ENCODE results near the gene CSH1.
"Not testable (repeated sequence)": the region's sequence is repeated elsewhere in the genome, so short reads cannot be mapped to it uniquely, and the experiment has no call there.

CSH1 gene

DNA sequence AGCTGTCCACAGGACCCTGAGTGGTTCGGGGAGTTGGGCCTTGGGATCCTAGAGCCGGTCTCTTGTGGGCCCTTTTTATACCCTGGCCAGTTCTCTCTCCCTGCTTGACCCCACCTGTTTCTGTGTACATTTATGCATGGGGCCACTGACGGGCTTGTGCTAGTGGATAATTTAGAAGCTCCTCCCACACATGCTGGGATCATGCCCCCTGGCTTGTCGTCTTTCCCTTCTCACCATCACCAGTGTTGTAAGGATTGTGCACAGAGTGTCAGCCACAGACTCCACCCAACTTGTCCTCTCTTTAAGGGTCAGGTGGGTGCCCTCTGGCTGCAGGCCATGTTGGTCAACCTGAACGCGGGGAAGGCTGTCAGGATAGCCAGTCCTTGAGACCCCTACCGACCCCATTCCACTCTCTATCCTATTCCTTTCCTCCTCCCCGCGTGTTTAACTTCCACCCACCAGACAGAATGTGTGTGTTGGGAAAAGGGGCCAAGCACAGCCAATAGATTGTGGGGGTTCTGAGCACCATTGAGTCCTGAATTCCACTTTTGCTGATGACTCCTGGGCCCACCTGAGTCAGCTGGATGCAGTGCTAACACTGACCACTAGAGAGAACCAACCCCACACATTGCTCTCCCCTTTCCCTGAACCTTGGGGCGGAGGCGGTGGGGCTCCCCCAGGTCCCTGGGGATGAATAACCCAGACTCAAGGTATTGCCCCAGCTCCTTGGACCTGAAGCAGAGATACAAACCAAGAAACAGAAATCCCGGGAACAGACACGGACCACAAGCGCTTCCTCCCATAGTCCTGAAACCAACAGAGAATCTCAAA, at the start of gene CSH1:
TSS of gene CSH1 (minus strand) at position 51 of the 831 bp plus-strand sequence. CDS start 63 bp downstream, outside the sequence.
- H3K4me1 ChIP-seq (ENCODE audit: control insufficient read depth in 1 of 2, insufficient read depth in 2 of 2, low read length in 2 of 2); H3K27me3 ChIP-seq (ENCODE audit: control insufficient read depth in 1 of 2, insufficient read depth in 2 of 2, low read length in 2 of 2); H3K36me3 ChIP-seq (ENCODE audit: control insufficient read depth in 1 of 2, insufficient read depth in 2 of 2, low read length in 2 of 2); H3K4me3 ChIP-seq (ENCODE audit: low read depth in 1 of 2, low read length in 2 of 2); H3K27ac ChIP-seq (ENCODE audit: low read depth, low read length); H3K9me3 ChIP-seq (ENCODE audit: control insufficient read depth in 1 of 2, low read length in 2 of 2); H3K9ac ChIP-seq (ENCODE audit: low read depth in 1 of 2, low read length in 2 of 2): not testable (repeated sequence)

DNA sequence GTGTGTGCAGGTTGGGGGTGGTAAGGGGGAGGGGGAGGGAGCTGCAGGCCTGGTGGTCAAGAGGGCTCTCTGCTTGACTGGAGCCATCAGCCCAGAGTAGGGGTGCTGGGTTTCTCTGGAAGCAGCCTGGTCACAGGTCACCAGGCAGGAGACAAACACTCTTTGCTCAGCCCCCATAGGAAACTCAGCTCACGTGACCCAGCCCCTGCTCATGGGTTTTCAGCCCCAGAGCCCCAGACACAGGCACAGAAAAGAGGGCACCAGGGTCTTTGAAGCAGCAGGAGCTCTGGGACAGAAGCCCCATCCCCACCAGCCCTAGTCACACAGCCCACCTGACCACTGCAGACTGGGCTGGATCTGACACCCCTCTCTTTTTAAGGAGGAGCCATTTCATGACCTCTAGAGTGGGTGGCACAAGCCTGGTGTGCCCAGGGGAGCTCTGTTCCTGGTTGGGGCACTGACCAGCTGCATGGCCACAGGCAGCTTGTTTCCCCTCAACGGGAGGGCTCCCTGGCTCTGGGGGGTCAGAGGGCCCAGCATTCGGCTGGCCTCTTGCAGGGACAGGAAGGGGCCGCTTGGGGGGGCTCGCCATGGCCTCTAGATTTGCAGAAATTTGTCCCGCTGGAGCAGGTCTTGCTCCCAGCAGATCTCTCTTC, 49.5 kb upstream of the CSH1 start:
- no peaks in the 10 kb centered on the region for H3K9me3 ChIP-seq (ENCODE audit: control insufficient read depth in 1 of 2, low read length in 2 of 2)
- H3K4me1 ChIP-seq (ENCODE audit: control insufficient read depth in 1 of 2, insufficient read depth in 2 of 2, low read length in 2 of 2): peaks cover 0 to 3% of the 10 kb centered on the region in 2 donors
- H3K27me3 ChIP-seq (ENCODE audit: control insufficient read depth in 1 of 2, insufficient read depth in 2 of 2, low read length in 2 of 2): no peaks in the 10 kb centered on the region
- no peak overlapping the region for H3K9ac ChIP-seq (ENCODE audit: low read depth in 1 of 2, low read length in 2 of 2)
- no peak overlapping the region for H3K27ac ChIP-seq (ENCODE audit: low read depth, low read length)
- H3K4me3 ChIP-seq (ENCODE audit: low read depth in 1 of 2, low read length in 2 of 2): no peak overlapping the region
- H3K36me3 ChIP-seq (ENCODE audit: control insufficient read depth in 1 of 2, insufficient read depth in 2 of 2, low read length in 2 of 2): no peaks in the 10 kb centered on the region

DNA sequence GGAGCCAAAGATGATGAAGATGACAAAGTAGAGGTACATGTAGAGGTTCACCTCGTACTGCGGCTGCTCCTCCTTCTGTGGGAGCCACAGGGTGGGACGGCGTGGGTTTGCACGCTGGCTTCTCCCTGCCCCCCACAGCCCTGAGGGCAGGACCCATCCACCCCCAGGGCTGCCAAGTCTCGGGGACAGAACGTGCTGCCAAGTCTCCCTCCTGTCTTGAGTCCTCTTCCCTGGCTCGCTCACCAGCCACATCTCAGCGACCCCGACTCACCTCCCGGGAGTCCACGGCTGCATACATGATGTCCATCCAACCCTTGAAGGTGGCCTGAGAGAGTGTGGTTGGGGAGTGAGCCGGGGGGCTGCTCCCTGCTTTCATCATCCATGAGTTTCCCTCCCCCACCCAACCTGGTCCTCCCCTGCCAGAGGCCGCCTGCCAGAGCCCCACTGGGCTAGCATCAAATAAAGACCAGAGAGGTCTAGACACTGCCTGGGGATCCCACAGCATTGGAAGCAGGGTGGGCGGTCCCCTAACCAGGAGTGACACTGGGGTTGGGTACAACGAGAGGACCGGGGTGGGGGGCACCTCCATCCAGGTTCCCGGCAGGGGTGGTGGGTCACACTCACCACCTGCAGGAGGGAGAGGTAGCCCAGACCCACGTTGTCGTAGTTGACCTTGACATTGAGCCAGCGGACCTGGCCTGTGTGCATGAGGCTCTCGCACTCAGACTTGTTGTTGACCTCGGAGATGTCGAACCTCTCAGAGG, 48.5 kb upstream of the CSH1 start:
- no peaks in the 10 kb centered on the region for H3K9me3 ChIP-seq (ENCODE audit: control insufficient read depth in 1 of 2, low read length in 2 of 2)
- no peaks in the 10 kb centered on the region for H3K36me3 ChIP-seq (ENCODE audit: control insufficient read depth in 1 of 2, insufficient read depth in 2 of 2, low read length in 2 of 2)
- no peak overlapping the region for H3K27ac ChIP-seq (ENCODE audit: low read depth, low read length)
- no peaks in the 10 kb centered on the region for H3K27me3 ChIP-seq (ENCODE audit: control insufficient read depth in 1 of 2, insufficient read depth in 2 of 2, low read length in 2 of 2)
- no peak overlapping the region for H3K9ac ChIP-seq (ENCODE audit: low read depth in 1 of 2, low read length in 2 of 2)
- peaks cover 0 to 3% of the 10 kb centered on the region in 2 donors for H3K4me1 ChIP-seq (ENCODE audit: control insufficient read depth in 1 of 2, insufficient read depth in 2 of 2, low read length in 2 of 2)
- no peak overlapping the region for H3K4me3 ChIP-seq (ENCODE audit: low read depth in 1 of 2, low read length in 2 of 2)

DNA sequence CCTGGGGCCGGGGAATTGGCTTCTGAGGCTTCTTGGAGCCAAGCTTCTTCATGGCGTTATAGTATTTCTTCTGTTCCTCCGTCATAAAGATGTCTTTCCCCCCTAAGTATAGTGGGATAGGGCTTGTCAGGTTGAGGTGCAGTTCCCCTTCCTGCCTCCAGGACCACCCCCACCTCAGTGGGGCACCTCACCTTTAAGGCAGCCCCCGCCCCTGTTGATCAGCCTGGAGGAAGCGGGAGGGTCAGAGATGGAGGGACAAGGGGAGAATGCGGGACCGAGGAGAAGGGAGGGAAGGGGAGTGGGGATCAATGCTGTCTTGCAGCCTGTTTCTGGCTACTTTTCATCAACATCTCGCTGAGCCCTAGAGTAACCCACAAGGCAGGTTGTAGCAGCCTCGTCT, 47.4 kb upstream of the CSH1 start:
- Histone ChIP-seq H3K36me3 (ENCODE audit: control insufficient read depth in 1 of 2, insufficient read depth in 2 of 2, low read length in 2 of 2) (no peaks in the 10 kb centered on the region), H3K4me1 (ENCODE audit: control insufficient read depth in 1 of 2, insufficient read depth in 2 of 2, low read length in 2 of 2) (peaks cover 0 to 3% of the 10 kb centered on the region in 2 donors), H3K9ac (ENCODE audit: low read depth in 1 of 2, low read length in 2 of 2) (no peak overlapping the region), H3K27me3 (ENCODE audit: control insufficient read depth in 1 of 2, insufficient read depth in 2 of 2, low read length in 2 of 2) (no peaks in the 10 kb centered on the region), H3K27ac (ENCODE audit: low read depth, low read length) (no peak overlapping the region), H3K4me3 (ENCODE audit: low read depth in 1 of 2, low read length in 2 of 2) (no peak overlapping the region), H3K9me3 (ENCODE audit: control insufficient read depth in 1 of 2, low read length in 2 of 2) (no peaks in the 10 kb centered on the region)

DNA sequence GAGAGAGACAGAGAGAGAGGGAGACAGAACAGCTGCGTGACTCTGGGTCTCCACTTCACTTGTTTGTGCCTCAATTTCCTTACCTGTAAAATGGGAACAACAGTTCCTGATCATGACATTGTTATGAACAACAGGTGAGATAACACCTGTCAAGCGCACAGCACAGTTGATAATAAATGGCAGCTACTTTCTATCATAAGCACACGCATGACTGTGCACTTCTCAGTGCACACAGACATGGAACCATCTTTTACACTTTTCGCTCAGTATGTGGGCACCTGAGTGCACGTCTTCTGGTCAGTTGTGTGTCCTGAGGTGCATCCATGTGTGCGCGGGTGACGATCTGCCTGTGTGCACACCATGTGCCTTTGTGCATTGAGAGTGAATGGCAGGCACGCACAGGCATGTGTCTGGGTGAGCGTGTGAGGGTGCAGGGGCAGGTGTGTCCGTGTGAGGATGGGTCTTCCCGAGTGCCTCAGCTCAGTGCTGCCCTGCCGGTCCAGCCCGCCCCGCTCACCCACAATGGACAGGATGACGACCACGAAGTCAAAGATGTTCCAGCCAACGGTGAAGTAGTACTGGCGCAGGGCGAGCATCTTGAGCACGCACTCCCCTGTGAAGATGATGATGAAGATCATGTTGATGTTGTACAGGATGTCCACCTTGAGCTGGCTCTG, 46.1 kb upstream of the CSH1 start:
- no peak overlapping the region for H3K27ac ChIP-seq (ENCODE audit: low read depth, low read length)
- no peak overlapping the region for H3K9ac ChIP-seq (ENCODE audit: low read depth in 1 of 2, low read length in 2 of 2)
- no peaks in the 10 kb centered on the region for H3K27me3 ChIP-seq (ENCODE audit: control insufficient read depth in 1 of 2, insufficient read depth in 2 of 2, low read length in 2 of 2)
- H3K4me1 ChIP-seq (ENCODE audit: control insufficient read depth in 1 of 2, insufficient read depth in 2 of 2, low read length in 2 of 2): peaks cover 0 to 3% of the 10 kb centered on the region in 2 donors
- H3K4me3 ChIP-seq (ENCODE audit: low read depth in 1 of 2, low read length in 2 of 2): no peak overlapping the region
- H3K9me3 ChIP-seq (ENCODE audit: control insufficient read depth in 1 of 2, low read length in 2 of 2): no peaks in the 10 kb centered on the region
- no peaks in the 10 kb centered on the region for H3K36me3 ChIP-seq (ENCODE audit: control insufficient read depth in 1 of 2, insufficient read depth in 2 of 2, low read length in 2 of 2)

DNA sequence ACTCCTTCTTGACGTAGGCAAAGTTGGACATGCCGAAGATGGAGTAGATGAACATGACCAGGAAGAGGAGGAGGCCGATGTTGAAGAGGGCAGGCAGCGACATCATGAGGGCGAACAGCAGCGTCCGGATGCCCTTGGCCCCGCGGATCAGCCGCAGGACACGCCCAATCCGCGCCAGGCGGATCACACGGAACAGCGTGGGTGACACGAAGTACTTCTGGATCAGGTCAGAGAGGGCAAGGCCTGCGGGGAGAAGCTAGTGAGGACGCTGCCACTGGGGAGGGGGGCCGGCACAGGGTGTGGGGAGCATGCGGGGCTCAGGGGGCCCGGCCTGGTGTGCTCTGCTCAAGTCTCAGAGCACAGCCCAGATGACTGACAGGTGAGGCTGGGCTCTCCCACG, 45.4 kb upstream of the CSH1 start:
- no peak overlapping the region for H3K27ac ChIP-seq (ENCODE audit: low read depth, low read length)

DNA sequence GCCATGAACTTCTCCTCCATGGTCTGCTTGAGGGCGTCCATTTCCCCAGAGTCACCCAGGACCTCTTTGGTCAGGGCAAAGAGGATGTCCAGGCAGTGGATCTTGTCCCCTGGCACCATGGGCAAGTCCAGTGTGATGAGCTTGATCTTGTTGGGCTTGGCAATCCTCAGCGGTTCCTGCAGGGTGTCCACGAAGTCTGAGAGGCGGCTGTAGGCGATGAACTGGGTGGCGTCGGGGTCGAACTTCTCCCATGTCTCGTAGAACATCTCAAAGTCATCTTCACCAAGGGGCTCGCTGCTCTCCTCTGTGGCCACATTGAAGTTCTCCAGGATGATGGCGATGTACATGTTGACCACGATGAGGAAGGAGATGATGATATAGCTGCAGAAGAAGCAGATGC, 44.8 kb upstream of the CSH1 start:
- no peaks in the 10 kb centered on the region for H3K4me1 ChIP-seq (ENCODE audit: control insufficient read depth in 1 of 2, insufficient read depth in 2 of 2, low read length in 2 of 2)
- H3K9me3 ChIP-seq (ENCODE audit: control insufficient read depth in 1 of 2, low read length in 2 of 2): no peaks in the 10 kb centered on the region
- no peaks in the 10 kb centered on the region for H3K27me3 ChIP-seq (ENCODE audit: control insufficient read depth in 1 of 2, insufficient read depth in 2 of 2, low read length in 2 of 2)
- no peaks in the 10 kb centered on the region for H3K36me3 ChIP-seq (ENCODE audit: control insufficient read depth in 1 of 2, insufficient read depth in 2 of 2, low read length in 2 of 2)
- H3K9ac ChIP-seq (ENCODE audit: low read depth in 1 of 2, low read length in 2 of 2): no peak overlapping the region
- H3K4me3 ChIP-seq (ENCODE audit: low read depth in 1 of 2, low read length in 2 of 2): no peak overlapping the region
- H3K27ac ChIP-seq (ENCODE audit: low read depth, low read length): no peak overlapping the region

More for the DNA sequence above, 45.4 kb upstream of the CSH1 start:
- Histone ChIP-seq H3K9me3 (ENCODE audit: control insufficient read depth in 1 of 2, low read length in 2 of 2) (no peaks in the 10 kb centered on the region), H3K36me3 (ENCODE audit: control insufficient read depth in 1 of 2, insufficient read depth in 2 of 2, low read length in 2 of 2) (no peaks in the 10 kb centered on the region), H3K27me3 (ENCODE audit: control insufficient read depth in 1 of 2, insufficient read depth in 2 of 2, low read length in 2 of 2) (no peaks in the 10 kb centered on the region), H3K9ac (ENCODE audit: low read depth in 1 of 2, low read length in 2 of 2) (no peak overlapping the region), H3K4me1 (ENCODE audit: control insufficient read depth in 1 of 2, insufficient read depth in 2 of 2, low read length in 2 of 2) (peaks cover 0 to 3% of the 10 kb centered on the region in 2 donors), H3K4me3 (ENCODE audit: low read depth in 1 of 2, low read length in 2 of 2) (no peak overlapping the region)

DNA sequence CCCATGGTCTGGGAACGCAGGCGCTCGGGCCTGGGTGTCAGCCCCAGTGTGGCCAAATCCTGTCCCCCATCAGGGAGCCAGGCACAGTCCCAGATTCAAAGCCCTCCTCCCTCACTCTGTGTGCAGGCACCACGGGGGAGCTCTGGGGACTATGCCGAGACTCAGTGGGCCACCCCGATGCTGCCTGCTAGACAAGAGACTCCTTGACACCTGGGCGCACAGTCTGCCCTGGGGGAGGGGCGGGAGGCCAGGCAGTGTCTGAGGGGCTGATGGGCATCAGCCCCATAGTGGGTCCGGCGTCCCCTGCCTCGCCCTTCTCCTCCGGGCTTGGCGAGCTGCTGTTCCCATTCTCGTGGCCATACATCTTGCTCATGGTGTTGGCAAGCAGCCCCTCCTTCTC, 44.2 kb upstream of the CSH1 start:
- Histone ChIP-seq H3K9ac (ENCODE audit: low read depth in 1 of 2, low read length in 2 of 2) (no peak overlapping the region), H3K27me3 (ENCODE audit: control insufficient read depth in 1 of 2, insufficient read depth in 2 of 2, low read length in 2 of 2) (no peaks in the 10 kb centered on the region), H3K9me3 (ENCODE audit: control insufficient read depth in 1 of 2, low read length in 2 of 2) (no peaks in the 10 kb centered on the region), H3K27ac (ENCODE audit: low read depth, low read length) (no peak overlapping the region), H3K36me3 (ENCODE audit: control insufficient read depth in 1 of 2, insufficient read depth in 2 of 2, low read length in 2 of 2) (no peaks in the 10 kb centered on the region), H3K4me1 (ENCODE audit: control insufficient read depth in 1 of 2, insufficient read depth in 2 of 2, low read length in 2 of 2) (no peaks in the 10 kb centered on the region), H3K4me3 (ENCODE audit: low read depth in 1 of 2, low read length in 2 of 2) (no peak overlapping the region)

DNA sequence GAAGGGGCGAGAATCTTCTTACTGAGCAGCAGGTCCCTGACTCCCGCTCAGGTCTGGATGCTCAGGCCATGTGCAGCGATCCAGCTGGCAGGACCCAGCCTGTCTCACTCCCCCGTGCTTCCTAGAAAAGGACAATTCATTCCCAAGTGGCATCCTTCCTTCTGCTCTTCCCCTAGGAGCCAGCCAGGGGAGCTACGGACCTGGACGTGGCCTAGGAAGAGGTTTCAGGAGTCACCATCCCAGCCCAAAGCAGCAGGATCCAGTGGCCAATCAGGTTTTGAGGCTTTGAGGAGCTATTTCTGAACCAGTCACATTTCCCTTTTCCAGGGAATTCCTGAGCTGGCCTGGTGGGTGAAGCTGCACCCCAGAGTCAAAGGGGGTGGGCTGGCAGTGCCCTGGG, 43.5 kb upstream of the CSH1 start:
- H3K27ac ChIP-seq (ENCODE audit: low read depth, low read length): no peak overlapping the region
- no peaks in the 10 kb centered on the region for H3K27me3 ChIP-seq (ENCODE audit: control insufficient read depth in 1 of 2, insufficient read depth in 2 of 2, low read length in 2 of 2)
- H3K36me3 ChIP-seq (ENCODE audit: control insufficient read depth in 1 of 2, insufficient read depth in 2 of 2, low read length in 2 of 2): no peaks in the 10 kb centered on the region
- no peak overlapping the region for H3K4me3 ChIP-seq (ENCODE audit: low read depth in 1 of 2, low read length in 2 of 2)
- no peaks in the 10 kb centered on the region for H3K9me3 ChIP-seq (ENCODE audit: control insufficient read depth in 1 of 2, low read length in 2 of 2)
- no peaks in the 10 kb centered on the region for H3K4me1 ChIP-seq (ENCODE audit: control insufficient read depth in 1 of 2, insufficient read depth in 2 of 2, low read length in 2 of 2)
- no peak overlapping the region for H3K9ac ChIP-seq (ENCODE audit: low read depth in 1 of 2, low read length in 2 of 2)
